ENCODE results near the gene SEC14L1.

- TF ChIP-seq POLR2A (IDR thresholded peaks at IDR 0.05; ENCODE audit: low read depth, low read length): no peak
- TF ChIP-seq TAF1 (IDR thresholded peaks at IDR 0.05; ENCODE audit: low read depth, low read length): no peak
These were observed 33.0 kb upstream of the SEC14L1 start for GRCh38 chr17:77107506-77108433.
